H54 (cell line): Measurements from ENCODE around the gene CMPK1.
"Not testable (repeated sequence)": the region's sequence is repeated elsewhere in the genome, so short reads cannot be mapped to it uniquely, and the experiment has no call there.

ENCODE experiments used
- DNase-seq: peaks from one replicate; pipeline ENCODE4 v3.0.0; 2011; ENCODE audit warnings: low spot score, mixed read lengths; ENCODE audit not compliant: insufficient read length
- FAIRE-seq: peaks from 3 replicates; lab custom pipeline; 2011; peaks lifted over from hg19 to GRCh38; lab: Jason Lieb, UNC
- POLR2A ChIP-seq: IDR thresholded peaks from 2 replicates; pipeline ENCODE4 v1.6.1; 2011; ENCODE audit warnings: low read depth, mild to moderate bottlenecking, low read length

The CMPK1 gene, protein sequence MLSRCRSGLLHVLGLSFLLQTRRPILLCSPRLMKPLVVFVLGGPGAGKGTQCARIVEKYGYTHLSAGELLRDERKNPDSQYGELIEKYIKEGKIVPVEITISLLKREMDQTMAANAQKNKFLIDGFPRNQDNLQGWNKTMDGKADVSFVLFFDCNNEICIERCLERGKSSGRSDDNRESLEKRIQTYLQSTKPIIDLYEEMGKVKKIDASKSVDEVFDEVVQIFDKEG

GRCh38 chr1:47333578-47333921 lies at the start of gene CMPK1:
CMPK1 (plus strand) TSS chr1:47333790; CDS start chr1:47333946, 156 bp downstream.
- no peak for TF ChIP-seq POLR2A
- no peak for FAIRE-seq
- DNase-seq, result peak; percentile 43

DNA sequence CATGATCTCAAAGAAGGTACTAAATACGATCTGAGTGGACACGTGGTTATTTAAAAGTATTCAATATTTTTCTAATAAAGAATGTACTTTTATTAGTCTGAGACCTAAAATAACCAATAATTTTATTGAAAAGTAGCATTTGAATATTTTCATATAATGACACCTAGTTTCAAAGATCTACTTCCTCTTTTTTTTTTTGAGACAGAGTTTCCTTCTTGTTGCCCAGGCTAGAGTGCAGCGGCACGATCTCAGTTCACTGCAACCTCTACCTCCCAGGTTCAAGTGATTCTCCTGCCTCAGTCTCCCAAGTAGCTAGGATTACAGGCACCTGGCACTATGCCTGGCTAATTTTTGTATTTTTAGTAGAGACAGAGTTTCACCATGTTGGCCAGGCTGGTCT lies 45.5 kb upstream of the CMPK1 start:
- not testable (repeated sequence) for DNase-seq, FAIRE-seq

DNA sequence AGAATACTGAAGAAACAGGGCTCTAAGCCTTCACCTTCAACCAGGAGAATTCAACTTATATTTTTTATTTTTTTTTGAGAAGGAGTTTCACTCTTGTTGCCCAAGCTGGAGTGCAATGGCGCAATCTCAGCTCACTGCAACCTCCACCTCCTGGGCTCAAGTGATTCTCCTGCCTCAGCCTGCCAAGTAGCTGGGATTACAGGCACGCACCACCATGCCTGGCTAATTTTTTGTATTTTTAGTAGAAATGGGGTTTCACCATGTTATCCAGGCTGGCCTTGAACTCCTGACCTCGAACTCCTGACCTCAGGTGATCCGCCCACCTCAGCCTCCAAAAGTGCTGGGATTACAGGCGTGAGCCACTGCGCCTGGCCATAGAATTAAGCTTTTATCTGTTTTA lies 38.7 kb upstream of the CMPK1 start:
- not testable (repeated sequence) for FAIRE-seq, DNase-seq

DNA sequence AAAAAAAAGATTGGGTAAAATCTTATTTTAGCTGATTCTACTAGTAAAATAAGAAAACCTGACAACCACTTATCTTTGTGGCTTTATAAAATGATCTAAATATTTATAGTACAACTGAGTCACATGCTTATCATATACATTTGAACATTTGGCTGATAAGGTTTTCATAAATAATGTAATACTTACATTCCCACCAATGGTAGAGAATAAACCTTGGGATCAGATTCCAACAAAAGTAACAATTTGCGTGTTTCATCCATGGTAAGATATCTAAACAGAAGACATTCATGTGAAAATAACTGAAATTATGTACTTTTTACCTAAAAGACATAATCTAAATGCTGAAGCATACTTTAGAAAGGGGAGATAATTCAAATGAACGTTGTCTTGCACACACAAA lies 38.0 kb upstream of the CMPK1 start:
- FAIRE-seq, result no peak
- no peak for TF ChIP-seq POLR2A
- DNase-seq, result no peak

DNA sequence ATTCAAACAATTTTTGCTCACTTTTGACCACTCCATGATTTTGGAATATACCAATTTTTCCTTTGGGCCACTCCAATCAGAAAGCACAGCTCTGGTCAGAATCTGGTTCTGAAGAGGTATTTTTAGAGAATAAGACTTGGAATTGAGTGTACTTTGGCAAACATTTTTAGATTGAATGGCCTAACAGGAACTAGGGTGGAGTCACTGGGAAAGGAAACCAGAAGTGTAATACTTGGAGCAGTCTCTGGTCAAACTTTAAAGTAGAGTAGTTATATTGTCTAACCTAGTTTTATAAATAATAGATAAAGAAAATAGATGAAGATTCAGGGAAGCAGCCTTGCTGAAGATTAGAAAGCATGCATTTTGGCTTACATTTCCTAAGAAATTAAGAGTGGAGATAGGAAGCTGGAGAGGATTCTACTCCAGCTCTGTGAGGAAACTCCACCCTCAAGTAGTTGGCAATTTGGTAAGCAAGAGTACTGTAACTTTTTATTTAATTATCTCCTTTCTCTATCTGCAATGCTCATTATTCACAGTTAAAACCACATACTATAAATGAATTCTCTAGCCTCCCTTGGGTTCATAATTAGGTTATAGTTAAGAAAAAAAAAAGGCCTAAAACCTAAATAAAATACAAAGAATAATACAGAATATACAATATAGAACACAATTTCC lies 35.4 kb upstream of the CMPK1 start:
- TF ChIP-seq POLR2A, result no peak
- FAIRE-seq (no peak), DNase-seq (no peak)

GRCh38 chr1:47302472-47302871 lies 31.1 kb upstream of the CMPK1 start:
- no peak for FAIRE-seq
- DNase-seq, result no peak
- no peak for TF ChIP-seq POLR2A

DNA sequence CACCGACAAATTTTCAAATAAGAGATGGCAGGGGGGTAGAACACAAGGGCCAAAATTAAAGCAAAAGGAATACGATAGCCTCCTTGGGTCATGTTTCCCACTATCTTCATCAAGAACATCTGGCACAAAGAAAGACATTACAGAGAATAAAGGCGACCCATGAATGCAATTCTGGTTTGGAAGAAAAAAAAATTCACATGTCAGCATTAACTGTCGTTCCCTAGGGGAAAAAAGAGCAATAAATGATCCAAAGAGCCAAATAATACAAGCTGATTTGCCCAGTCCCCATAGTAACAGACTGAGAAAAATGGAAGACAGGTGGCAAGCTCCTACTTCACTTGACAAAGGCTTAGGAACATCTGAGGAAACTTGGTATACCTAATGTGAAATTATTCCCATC lies 24.2 kb upstream of the CMPK1 start:
- no peak for DNase-seq
- no peak for TF ChIP-seq POLR2A
- FAIRE-seq, result no peak

DNA sequence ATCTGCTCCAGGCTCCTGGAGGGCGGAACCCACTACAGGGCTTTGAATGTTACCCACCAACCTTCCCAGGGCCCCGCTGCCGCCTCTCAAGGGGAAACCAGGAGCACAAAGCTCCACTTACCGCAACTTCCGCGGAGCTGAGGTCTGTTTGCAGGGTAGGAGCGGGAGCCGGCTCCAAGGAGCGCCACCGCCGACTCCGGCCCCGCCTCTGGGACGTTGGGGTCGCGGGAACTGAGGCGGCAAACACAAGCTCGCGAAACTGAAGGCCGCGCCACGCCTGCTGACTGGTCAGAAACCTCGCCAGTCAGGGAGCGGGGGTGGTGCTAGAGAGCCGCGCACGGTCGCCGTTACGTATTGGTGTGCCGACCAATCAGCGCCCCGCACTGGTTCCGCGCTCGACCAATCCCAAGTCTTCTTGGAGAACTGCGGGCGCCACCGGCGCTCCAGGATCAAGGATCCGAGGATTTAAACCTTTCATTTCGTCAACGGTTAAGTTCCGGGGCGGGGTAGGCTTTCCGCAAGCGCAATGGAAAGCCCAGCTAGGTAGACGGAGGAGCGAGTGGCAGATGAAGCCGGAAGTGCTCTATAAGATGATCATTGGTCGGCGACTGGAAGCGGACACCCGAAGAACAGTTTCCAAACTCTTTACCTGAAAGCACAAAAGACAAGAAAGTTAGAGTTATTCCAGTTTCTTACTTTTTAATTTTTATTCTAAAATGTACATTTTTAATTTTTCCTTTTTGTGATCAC lies 19.5 kb upstream of the CMPK1 start, which contains the start of gene STIL:
STIL (minus strand) TSS at position 233 of the 750 bp plus-strand sequence. CDS start 3,828 bp downstream, outside the sequence.
- peak; percentile 67 for DNase-seq
- TF ChIP-seq POLR2A, result peak; percentile 77
- peak; percentile 71 for FAIRE-seq

GRCh38 chr1:47317841-47318240 lies 15.7 kb upstream of the CMPK1 start:
- FAIRE-seq (no peak), DNase-seq (no peak)

GRCh38 chr1:47319968-47320367 lies 13.6 kb upstream of the CMPK1 start:
- DNase-seq, FAIRE-seq: not testable (repeated sequence)

More at GRCh38 chr1:47317841-47318240, 15.7 kb upstream of the CMPK1 start:
- no peak for TF ChIP-seq POLR2A

DNA sequence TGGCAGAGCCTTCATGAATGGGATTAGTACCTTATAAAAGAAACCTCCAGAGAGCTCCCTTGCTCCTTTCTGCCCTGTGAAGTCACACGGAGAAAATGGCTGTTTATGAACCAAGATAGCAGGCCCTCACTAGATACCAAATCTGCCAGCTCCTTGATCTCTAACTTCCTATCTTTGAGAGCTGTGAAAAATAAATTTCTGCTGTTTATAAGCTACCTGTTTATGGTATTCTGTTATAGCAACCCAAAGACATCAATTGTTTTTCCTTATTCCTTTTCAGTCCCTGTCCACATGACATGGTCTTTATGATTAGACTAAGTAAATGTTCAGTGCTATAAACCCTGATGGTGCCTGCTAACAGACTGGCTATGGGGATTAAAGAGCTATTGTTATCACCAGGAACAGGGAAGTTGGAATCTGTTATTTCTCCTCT lies 10.0 kb upstream of the CMPK1 start:
- no peak for DNase-seq
- no peak for TF ChIP-seq POLR2A
- no peak for FAIRE-seq

- FAIRE-seq (no peak), DNase-seq (no peak)
- no peak for TF ChIP-seq POLR2A
Observed at GRCh38 chr1:47324682-47325081, 8.9 kb upstream of the CMPK1 start.

- DNase-seq, result no peak
- TF ChIP-seq POLR2A, result no peak
- no peak for FAIRE-seq
Observed at GRCh38 chr1:47325528-47325927, 8.1 kb upstream of the CMPK1 start.

GRCh38 chr1:47326271-47326670 lies 7.3 kb upstream of the CMPK1 start:
- no peak for FAIRE-seq
- DNase-seq, result no peak
- no peak for TF ChIP-seq POLR2A

DNA sequence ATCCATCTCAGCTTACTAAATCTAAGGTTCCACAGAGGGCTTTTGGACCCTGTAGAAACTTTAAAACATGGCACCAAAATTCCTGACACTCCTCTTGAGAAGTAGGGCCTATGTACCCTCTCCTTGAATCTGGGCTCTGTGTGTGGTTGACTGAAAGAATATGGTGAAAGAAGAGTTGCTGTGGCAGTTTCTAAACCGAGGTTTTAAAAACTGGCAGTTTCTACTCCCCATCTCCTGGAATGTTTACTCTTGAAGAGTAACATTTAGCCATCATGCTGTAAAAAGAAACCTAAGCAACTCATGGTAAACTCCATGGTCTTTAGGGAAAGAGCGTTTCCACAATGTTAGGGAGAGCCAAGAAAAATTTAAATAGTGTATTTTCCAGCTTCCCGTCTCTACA lies 4.6 kb upstream of the CMPK1 start:
- FAIRE-seq (no peak), DNase-seq (no peak)
- TF ChIP-seq POLR2A, result no peak
